DLD1 (cell line): ENCODE results near the gene PRKAG2.

Source experiments
- in situ Hi-C: cut with HindIII; loops from 2 replicates; pipeline ENCODE4 v1.10.0; 2017; ENCODE audit warnings: low sequenced_read_pairs

The PRKAG2 gene

DNA sequence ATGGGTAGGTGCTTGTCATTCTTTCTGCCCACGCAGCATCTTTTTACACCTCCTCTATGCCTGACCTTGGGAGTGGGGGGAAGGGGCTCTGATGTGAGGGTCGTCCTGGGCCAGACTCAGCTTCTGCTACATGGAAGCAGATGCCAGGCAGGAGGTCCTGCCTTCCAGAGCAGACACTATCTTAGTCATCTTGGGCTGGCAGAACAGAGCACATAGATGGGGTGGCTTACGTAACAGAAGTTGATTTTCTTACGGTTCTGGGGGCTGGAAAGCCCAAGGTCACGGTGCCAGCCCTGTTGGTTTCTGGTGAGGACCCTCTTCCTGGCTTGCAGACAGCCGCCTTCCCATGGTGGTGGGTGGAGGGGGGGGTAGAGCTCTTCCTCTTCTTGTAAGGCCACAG lies 159.0 kb downstream of the PRKAG2 start:
- in situ Hi-C loops: no loop called here

DNA sequence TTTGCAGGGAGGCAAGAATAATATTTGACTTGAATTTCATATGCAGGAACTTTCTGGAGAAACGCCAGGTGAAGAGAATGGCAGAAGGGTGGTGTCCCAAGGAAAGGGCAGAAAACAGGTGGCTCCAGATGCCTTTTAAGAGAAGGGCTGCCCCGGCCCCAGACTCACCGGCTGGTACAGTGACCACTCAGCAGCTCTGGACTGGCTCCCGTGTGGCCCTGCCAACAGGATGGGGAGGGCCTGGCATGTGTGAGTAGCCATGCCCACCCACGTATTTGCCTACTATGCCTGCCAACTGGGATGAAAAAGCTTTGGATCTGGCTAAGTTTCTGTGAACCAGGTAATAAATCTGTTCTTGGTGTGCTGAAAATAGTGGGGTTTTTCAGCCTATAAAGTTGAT lies 159.5 kb downstream of the PRKAG2 start:
- in situ Hi-C loops: no loop called here

DNA sequence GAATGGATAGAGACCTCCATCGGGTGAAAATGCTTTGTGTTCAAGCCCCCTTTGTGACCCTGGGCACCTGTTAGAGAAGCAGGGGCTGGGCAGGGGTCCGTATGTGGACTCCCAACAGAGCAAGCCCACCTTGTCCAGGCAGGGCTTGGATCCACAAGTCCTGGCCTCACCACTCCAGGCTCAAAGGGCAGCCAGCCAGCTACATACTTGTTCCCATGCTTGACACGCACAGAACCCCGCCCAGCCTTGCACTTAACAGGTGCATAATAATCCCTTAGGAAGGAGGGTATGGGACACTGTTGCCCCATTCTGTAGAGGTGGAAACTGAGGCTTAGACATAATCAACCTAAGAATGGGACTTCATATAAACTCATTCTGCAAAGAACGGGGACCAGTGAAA lies 160.6 kb downstream of the PRKAG2 start:
- in situ Hi-C loops: no loop called here

DNA sequence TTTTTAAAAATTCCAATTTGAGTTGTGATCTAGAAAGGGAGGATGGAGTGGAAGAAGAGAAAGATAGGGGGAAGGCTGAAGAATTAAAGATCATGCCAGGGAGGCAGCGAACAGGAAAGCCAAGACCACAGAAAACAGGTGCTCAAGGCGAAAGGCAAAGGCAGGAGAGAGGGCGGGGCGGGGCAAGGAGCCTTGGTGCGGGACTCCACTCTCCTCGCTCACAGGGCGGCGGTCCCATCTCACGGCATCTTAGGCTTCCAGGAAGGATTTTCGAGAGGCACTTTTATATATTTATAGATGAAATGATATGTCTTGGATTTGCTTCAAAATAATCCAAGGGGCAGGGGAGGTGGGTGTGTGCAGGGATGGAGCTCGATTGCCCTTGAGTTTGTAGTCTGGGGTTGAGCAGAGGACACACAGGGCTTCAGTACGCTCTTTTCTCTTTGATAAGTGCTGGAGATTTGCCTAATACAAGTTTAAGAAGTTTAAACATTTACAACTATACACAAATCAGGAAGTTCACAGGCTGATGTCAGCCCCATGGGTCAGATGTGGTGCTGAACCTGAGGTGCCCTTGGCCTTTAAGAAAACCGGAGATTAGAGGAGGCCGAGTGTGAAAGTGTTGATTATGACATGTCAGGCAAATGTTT lies 161.1 kb downstream of the PRKAG2 start:
- in situ Hi-C loops: no loop called here

DNA sequence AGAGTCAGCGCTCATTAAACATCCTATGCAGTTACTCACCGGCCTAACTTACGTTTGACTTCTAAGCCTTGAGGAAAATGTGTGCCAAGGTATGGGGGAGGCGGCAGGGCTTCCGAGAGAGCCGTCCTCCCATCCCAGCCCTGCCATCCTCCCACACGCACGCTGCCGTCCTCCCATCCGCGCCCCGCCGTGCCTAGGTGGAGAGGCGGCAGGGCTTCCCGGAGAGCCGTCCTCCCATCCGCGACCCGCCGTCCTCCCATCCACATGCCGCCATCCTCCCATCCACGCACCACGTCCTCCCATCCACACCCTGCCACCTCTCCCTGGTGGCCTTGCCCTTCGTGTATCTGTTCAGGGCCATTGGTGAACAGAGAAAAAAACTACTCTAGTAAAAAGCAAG lies 162.7 kb downstream of the PRKAG2 start:
- in situ Hi-C loops: no loop called here

DNA sequence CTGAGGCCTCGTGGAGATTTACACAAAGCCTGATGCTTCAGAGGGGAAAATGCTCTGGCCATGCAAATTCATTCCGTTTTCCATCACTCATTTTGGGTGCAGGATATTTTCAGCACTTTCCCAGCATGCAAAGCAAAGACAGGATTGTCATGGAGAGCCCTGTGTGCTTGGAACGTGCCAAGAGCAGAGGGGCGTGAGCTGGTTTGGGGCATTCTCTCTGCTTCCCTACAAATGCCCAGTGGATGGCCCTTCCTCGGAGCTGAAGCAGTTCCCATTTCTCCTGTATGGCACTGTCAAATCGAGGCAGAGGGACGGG lies 164.1 kb downstream of the PRKAG2 start:
- in situ Hi-C loops: no loop called here

DNA sequence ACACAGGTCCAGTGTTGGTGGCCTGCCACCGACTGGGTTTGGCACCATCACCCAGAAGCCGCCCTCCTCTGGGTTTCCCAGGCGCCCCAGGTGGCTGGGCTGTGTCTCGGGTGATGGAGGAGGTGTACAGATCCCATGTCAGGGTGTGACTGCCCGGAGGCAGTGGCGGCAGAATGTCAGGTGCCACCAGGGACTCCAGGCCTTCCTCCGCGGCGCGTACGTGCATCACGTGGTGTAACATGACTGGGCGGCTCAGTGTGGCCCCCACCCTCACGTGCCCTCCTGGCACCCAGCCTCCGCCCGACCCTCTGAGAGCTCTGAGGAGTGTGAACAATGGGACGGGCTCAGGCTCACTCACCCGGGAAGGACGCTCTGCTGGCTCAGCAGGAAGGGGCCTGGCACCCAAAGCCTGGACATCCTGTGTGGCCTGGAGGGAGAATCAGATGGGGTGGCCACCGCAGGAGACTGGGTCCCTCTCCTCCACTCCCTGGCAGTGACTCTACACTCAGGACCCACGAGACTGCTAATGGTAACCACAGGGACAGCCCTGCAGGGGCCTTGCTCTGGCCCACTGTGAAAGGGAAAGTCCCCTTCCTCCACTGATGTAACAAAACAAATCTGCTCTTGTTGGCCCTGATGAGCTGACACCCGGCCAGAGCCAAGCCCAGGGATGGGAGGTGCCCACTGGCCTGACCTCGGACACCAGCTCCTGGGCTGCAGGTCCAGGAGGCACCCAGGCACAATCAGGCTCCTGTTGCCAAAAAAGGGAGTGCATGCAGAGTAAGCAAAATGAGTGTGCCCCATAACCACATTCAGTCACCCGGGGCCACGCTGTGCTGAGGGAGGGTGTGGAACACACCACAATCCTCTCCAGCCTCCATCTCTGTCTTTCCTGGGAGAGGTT lies 164.8 kb downstream of the PRKAG2 start:
- in situ Hi-C loops: no loop called here

DNA sequence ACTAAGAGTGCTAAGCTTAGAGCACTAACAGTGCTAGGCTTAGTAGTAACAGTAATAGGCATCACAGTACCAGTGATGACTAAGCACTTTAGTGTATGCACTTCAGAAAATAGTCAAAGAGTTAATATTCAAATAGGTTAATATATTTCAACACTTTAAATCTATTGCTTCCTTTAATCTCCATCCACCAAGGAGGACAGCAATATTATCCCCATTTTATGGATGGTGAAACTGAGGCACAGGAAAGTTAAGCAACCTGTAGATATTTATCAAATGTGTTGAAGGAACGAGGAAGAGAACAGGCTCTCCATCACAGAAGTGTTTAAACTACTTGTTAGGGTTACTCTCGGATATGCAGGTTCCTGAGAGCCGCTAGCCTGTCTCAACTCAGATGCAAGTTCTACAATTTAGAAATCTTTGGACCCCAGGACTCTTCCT lies 165.5 kb downstream of the PRKAG2 start:
- in situ Hi-C loops: no loop called here

DNA sequence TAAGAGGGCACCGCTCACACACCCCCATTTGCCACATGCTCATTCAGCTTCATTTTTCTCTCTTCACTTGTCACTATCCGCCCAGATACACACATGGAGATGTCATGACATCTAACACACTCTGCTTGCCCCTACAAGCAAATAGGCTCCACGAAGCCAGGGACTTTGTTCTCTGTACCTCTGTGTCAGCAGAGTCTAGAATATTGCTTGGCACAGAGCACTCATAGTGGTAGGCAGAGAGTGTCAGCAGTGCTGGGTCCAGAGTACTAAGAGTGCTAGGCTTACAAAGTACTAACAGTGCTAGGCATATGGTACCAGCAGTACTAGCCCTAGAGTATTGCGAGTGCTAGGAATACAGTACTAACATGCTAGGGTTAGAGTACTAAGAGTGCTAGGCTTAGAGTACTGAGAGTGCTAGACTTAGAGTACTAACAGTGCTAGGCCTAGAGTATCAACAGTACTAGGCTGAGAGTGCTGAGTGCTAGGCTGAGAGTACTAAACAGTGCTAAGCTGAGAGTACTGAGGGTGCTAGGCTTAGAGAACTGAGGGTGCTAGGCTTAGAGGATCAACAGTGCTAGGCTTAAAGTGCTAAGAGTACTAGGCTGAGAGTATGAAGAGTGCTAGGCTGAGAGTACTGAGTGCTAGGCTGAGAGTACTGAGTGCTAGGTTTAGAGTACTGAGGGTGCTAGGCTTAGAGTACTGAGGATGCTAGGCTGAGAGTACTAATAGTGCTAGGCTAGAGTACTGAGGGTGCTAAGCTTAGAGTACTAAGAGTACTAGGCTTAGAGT lies 166.1 kb downstream of the PRKAG2 start:
- in situ Hi-C loops: no loop called here

DNA sequence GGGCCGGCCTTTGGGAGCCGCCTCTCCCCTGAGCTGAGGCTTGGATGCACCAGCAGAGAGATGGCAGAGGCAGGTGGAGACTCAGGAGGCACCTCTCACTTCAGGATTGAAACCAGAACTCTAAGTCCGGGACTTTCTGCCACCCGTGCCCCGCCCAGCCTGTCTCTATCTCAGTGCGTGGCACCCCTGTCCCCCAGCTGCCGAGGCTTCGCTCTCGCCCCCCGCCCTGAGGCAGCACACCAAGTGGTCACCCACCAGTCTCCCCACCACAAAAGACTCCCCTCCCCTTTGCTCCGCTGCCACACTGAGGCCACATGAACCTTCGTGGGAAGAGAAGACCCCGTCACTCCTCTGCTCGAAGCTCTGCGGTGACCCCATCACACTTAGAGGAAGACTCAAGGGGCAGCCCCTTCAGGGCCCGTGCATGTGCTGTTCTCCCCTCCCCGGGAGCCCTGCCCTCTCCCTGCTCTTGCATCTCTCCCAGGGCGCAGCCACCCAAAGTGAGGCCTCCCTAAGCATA lies 166.7 kb downstream of the PRKAG2 start:
- in situ Hi-C loops: no loop called here

DNA sequence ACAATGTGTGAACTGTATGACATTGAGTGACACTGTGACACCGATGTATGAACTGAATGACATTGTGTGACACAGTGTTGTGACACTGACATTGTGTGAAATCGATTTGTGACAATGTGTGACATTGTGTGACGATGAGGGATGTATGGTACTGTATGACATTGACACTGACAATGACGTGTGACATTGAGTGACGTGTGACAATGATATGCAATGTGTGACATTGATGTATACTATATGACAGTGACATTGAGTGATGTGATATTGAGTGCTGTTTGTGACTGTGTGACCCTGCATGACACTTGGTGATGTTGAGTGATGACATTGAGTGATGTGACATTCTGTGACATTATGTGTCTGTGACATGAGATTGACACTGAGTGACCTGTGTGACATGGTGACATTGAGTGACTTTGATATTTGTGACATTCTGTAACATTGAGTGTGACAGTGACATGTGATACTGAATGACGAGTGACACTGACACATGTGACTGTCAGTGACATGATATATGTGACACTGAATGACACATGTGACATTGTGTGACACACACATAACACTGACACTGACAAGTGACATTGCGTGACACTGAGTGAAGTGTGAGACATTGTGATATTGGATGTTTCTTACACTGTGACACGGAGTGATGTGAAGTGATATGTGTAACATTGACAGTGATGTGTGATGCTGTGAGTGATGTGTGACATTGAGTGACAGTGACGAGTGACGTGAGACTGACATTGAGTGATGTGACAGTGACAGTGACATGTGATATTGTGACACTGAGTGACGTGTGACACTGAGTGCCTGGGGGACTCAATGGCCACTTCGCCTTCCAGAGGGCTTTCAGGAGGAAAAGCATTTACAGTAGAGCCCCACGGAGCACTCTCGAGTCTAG lies 167.5 kb downstream of the PRKAG2 start:
- in situ Hi-C loops: no loop called here

DNA sequence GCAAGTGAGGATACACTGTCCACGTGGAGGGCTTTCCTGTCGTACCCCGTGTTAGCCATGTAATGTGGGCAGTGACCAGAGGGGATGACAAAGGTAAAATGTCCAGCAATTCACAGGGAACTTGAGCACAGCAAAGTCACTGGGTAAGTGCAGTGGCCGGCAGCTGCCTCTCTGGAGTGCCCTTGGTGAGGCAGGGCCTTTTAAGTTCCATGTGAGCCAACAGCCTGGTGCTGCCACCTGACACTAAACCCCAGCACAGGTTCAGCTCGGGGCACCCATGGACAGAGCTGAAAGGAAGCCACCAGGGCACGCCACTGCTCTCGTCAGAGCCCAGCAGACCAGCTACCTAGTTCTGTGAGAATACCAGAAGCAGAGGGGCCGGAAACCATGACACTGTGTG lies 168.3 kb downstream of the PRKAG2 start:
- in situ Hi-C loops: no loop called here

DNA sequence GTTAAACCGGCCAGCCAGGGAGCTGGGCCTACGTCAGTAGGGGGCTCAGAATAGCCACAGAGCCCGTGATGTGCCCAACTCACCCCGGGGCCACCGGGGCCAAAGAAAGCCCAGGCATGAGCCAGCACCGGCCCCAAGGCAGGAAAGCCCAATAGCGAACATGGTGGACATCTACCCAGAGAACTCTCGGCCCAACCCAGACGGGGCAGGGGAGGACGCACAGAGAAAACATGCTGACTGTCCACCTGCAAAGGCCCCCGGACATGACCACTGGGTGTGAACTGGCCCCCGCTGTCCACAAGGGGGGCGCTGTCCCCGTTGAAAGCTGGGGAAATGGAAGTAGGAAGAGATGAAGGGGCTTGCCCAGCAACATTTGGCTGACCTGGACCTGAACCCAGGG lies 169.2 kb downstream of the PRKAG2 start:
- in situ Hi-C loops: no loop called here

DNA sequence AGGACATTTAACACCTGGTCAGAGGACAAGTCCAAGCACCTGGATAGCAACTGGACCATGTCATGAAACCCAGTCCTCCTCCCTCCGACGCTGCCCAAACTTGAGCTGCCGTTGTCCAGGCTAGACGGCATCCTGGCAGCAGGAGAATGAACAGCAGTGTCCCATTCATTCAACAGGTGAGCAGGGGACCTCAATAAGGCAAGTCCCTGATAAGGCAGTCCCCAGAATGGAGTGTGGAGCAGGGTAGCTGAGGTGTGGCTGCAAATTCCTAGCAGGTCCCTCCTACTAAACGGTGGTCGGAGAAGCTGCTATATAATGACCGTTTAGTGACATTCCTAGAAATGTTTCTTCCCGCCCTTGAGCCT lies 169.8 kb downstream of the PRKAG2 start:
- in situ Hi-C loops: no loop called here

DNA sequence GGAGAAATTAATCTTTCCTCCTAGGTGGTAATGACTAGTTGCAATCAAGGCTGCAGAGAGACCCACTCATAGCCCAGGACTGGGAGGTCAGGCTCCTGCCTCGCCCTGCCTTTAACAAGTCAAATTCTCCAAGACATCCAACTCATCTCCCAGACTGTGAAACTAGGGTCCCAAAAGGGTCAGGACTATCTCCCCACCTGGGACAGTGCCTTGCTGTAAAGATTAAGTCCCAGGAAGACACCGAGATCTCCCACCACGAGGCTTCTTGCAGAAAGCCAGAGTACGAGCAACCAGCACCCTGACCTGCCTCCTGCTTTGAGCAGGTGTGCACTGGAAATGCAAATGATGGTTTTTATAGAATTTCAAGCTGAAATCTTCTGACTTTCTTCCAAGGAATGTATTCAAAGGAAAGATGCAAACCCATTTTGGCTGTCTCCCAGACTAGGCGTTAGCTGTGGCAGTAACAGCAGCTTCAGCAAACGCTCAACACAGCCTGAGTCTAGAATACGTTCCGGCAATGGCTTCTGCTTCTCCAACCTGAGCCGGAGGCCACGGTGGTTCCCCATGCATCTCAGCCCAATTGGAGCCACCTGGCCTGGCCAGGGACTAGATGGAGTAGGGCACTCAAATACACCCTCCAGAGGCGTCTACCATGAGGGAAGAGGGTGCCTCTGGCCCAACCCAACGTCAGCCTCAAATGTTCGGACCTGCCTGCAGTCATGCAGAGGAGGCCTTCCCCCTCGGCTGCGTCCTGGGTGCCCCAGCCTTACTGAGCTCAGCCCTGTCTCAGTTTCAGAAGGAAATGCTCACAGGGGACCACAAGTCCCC lies 170.4 kb downstream of the PRKAG2 start:
- in situ Hi-C loops: no loop called here

DNA sequence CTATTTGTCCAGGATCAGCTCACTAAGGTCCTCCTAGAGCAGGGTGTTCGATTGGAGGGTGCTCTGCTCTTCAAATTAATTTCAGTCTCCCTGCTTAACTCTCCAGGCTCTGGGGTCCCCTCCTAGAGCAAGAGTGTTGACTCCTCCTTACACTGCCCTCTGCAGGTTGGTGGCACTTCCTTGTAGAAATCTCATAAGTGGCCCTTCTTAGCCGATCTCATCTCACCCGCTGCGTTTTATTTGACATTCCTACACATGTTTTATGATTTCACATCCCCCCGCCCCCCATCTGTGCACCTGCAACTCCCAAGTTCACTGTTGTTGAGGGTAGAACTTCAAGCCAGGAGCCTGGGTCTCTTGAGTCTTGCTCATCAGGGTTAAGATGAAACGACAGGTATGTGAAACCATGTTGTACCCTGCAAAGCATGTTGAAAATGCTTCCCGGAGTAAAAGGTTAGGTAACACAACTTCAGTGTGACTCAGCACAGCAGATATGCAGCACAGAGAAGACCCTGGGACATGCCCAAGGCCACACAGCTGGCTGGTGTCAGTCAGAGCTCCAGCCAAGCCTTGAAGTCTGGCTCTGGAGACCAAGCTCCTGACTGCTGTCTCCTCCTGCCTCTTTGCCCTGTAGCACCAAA lies 171.2 kb downstream of the PRKAG2 start:
- in situ Hi-C loops: no loop called here

DNA sequence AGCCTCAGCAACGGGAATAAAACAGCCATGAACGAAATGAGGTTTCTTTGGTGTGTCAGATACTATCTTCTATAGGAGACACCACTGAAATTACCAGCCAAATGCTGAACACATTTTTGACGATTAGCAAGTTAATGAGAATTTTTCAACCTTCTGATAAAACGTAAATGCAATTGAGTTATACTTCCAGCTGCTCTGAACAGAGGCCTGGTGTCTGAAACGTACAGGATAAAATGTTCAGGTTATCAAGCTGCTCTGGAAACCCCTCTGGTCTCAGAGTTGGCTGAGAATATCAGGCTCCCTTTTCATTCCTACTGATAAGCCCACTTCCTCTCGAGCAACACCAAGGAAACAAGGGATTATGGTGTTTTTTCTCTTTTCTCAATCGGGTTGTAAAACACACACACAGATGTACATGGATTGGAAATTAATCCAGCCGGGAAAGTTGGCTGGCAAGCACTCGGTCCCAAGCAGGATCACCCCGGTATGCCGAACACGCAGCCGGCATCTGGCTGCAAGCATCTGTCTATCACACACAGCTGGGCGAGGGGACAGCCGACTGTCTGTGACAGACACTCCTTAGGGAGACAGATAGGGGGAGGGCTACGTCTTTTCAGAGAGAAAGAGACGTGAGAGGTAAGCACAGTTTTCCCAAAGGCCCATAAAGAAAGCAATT lies 171.8 kb downstream of the PRKAG2 start:
- in situ Hi-C loops: no loop called here

DNA sequence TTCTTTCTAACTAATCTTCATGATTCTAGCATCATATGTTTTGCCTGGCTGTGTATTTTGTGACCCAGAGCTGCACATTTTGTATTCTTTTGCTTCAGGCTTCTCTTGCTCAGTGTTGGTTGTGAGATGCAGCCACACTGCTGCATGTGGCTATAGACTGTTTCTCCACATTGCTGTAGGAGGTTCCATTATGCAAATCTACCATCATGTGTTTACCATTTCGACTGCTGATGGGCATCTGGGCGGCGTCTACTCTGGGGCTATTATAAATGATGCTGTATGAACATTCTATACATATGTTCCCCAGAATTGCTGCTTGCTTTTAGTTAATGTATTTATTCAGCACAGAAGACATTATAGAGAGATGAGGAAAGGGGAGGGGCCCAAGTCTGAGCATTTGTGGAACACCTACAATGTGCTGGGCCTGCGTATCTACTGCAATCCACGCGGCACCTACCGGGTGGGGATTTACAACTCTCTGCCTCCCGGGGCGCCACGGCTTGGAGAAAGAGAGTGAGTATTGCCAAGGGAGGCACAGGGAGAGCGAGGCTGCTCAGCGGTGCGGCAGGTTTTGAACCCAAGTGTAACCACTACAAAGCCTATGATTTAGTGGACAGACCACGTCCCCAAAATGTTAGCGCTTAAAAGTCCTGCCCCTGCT lies 172.5 kb downstream of the PRKAG2 start:
- in situ Hi-C loops: no loop called here
